H1 (cell line): ENCODE results near the gene GTF2F2. TPM values are rescaled to one million over a fixed set of nuclear protein-coding genes. Genes with fewer than 3 reads are reported as not detected.

Source experiments
- CTCF ChIA-PET: fragments of 300-600 bp; sonication (Branson Sonifier 250); formaldehyde crosslinking; loops from one replicate; lab custom pipeline; 2021; ENCODE audit not compliant: partially characterized antibody; lab: Charles Lee
- POLR2A ChIA-PET: fragments of 300-600 bp; sonication (Branson Sonifier 250); formaldehyde crosslinking; loops from one replicate; lab custom pipeline; 2021; ENCODE audit warnings: inconsistent platforms; ENCODE audit not compliant: partially characterized antibody; lab: Charles Lee
- DNase-seq, 2 experiments: peaks; one replicate each; pipeline versions ENCODE4 v3.0.0 to v3.0.0-alpha.2; 2010 to 2022; ENCODE audit warnings: low spot score in 2 of 2, low read depth in 1 of 2, mixed read lengths in 1 of 2
- FAIRE-seq: peaks from 2 replicates; lab custom pipeline; 2011; peaks lifted over from hg19 to GRCh38; lab: Jason Lieb, UNC
- H2AFZ ChIP-seq: 2 replicates; pipeline ENCODE4 v1.8.1; 2012; ENCODE audit warnings: low read length, inconsistent platforms
- H2AK5ac ChIP-seq: 2 replicates; pipeline ENCODE4 v1.6.1; 2013; ENCODE audit warnings: low read depth, low read length
- H2BK120ac ChIP-seq: replicated peaks from 2 replicates; pipeline ENCODE3; 2013; ENCODE audit warnings: low read depth, low read length, inconsistent platforms
- H2BK12ac ChIP-seq: 2 replicates; pipeline ENCODE4 v1.6.1; 2013; ENCODE audit warnings: low read depth, low read length
- H2BK15ac ChIP-seq: 2 replicates; pipeline ENCODE4 v1.6.1; 2013; ENCODE audit warnings: low read length
- H2BK20ac ChIP-seq: 2 replicates; pipeline ENCODE4 v1.6.1; 2013; ENCODE audit warnings: low read length
- H2BK5ac ChIP-seq: 2 replicates; pipeline ENCODE4 v1.6.1; 2013; ENCODE audit warnings: low read depth, low read length
- H3K14ac ChIP-seq: 2 replicates; pipeline ENCODE4 v1.6.1; 2013; ENCODE audit warnings: inconsistent platforms; ENCODE audit not compliant: insufficient read length
- H3K18ac ChIP-seq: 2 replicates; pipeline ENCODE4 v1.6.1; 2013; ENCODE audit warnings: low read length; ENCODE audit errors: extremely low read depth
- H3K23ac ChIP-seq: 2 replicates; pipeline ENCODE4 v1.6.1; 2013; ENCODE audit warnings: inconsistent platforms; ENCODE audit not compliant: insufficient read length
- H3K23me2 ChIP-seq: 2 replicates; pipeline ENCODE4 v1.6.1; 2013; ENCODE audit warnings: low read depth, low read length
- H3K27ac ChIP-seq: 2 replicates; pipeline ENCODE4 v1.6.1; 2011; ENCODE audit warnings: low read depth, low read length, inconsistent platforms
- H3K27me3 ChIP-seq, 4 experiments: replicated peaks in 1 of 4; 1 replicate in 1 of 4; 2 replicates in 3 of 4; pipeline versions ENCODE4 v1.6.1 to v1.8.1; 2011 to 2013; ENCODE audit warnings: low read length in 3 of 4, mild to moderate bottlenecking in 3 of 4, inconsistent platforms in 2 of 4, mixed read lengths in 2 of 4, moderate library complexity in 1 of 4; ENCODE audit not compliant: control insufficient read depth in 3 of 4, insufficient read depth in 3 of 4; ENCODE audit errors: extremely low read depth in 1 of 4
- H3K36me3 ChIP-seq, 4 experiments: 2 replicates each; pipeline versions ENCODE4 v1.6.1 to v1.8.1; 2011 to 2013; ENCODE audit warnings: mild to moderate bottlenecking in 4 of 4, low read length in 3 of 4, moderate library complexity in 2 of 4, control low read depth in 1 of 4, inconsistent platforms in 1 of 4; ENCODE audit not compliant: insufficient read depth in 4 of 4, control insufficient read depth in 2 of 4
- H3K4ac ChIP-seq: replicated peaks from 2 replicates; pipeline ENCODE3; 2013; ENCODE audit warnings: low read length, low read depth, mixed read lengths, inconsistent platforms; ENCODE audit not compliant: insufficient read length
- H3K4me1 ChIP-seq, 4 experiments: replicated peaks in 1 of 4; 1 replicate in 1 of 4; 2 replicates in 3 of 4; pipeline versions ENCODE4 v1.6.1 to v1.8.1; 2011 to 2013; ENCODE audit warnings: low read length in 3 of 4, inconsistent platforms in 2 of 4, mixed read lengths in 1 of 4; ENCODE audit not compliant: insufficient read depth in 4 of 4, control insufficient read depth in 3 of 4
- H3K4me2 ChIP-seq, 2 experiments: 2 replicates each; pipeline versions ENCODE4 v1.6.1 to v1.8.1; 2011 to 2013; ENCODE audit warnings: low read depth in 2 of 2, low read length in 2 of 2, control low read depth in 1 of 2, inconsistent platforms in 1 of 2, mild to moderate bottlenecking in 1 of 2; ENCODE audit not compliant: insufficient read depth in 1 of 2
- H3K4me3 ChIP-seq, 4 experiments: fragments of 200-600, 300-600 bp in 1 of 4; sonication (generic), shearing (Covaris generic), sonication (Bioruptor Twin) in 1 of 4; 2 replicates each; pipeline versions ENCODE4 v1.5.1 to v1.8.1; 2011 to 2016; ENCODE audit warnings: low read length in 4 of 4, low read depth in 3 of 4, control low read depth in 2 of 4, inconsistent platforms in 2 of 4, mild to moderate bottlenecking in 2 of 4, mixed read lengths in 1 of 4, moderate library complexity in 1 of 4; ENCODE audit not compliant: insufficient read depth in 2 of 4; ENCODE audit errors: extremely low read depth in 1 of 4
- H3K56ac ChIP-seq: replicated peaks from 2 replicates; pipeline ENCODE3; 2013; ENCODE audit warnings: low read depth, mild to moderate bottlenecking, mixed read lengths, low read length, inconsistent platforms; ENCODE audit not compliant: insufficient read length
- H3K79me1 ChIP-seq: 2 replicates; pipeline ENCODE4 v1.6.1; 2013; ENCODE audit warnings: low read depth, low read length, control low read depth
- H3K79me2 ChIP-seq, 2 experiments: 2 replicates each; pipeline versions ENCODE4 v1.6.1 to v1.8.1; 2012 to 2013; ENCODE audit warnings: low read length in 2 of 2, mild to moderate bottlenecking in 2 of 2, inconsistent platforms in 1 of 2; ENCODE audit not compliant: insufficient read depth in 2 of 2, control insufficient read depth in 1 of 2
- H3K9ac ChIP-seq, 4 experiments: replicated peaks in 1 of 4; 1 replicate in 1 of 4; 2 replicates in 3 of 4; pipeline versions ENCODE4 v1.6.1 to v1.8.1; 2011 to 2013; ENCODE audit warnings: low read depth in 3 of 4, low read length in 3 of 4, control low read depth in 2 of 4, mild to moderate bottlenecking in 2 of 4, moderate library complexity in 2 of 4, inconsistent platforms in 1 of 4; ENCODE audit errors: extremely low read depth in 1 of 4
- H3K9me3 ChIP-seq, 2 experiments: 2 replicates each; pipeline versions ENCODE4 v1.6.1 to v1.8.1; 2012 to 2013; ENCODE audit warnings: mild to moderate bottlenecking in 2 of 2, moderate library complexity in 2 of 2, control low read depth in 1 of 2, inconsistent platforms in 1 of 2, low read depth in 1 of 2, low read length in 1 of 2, mixed read lengths in 1 of 2; ENCODE audit not compliant: insufficient read depth in 2 of 2
- H4K20me1 ChIP-seq, 2 experiments: replicated peaks in 1 of 2; 2 replicates each; pipeline versions ENCODE3 to v1.8.1; 2011 to 2013; ENCODE audit warnings: inconsistent platforms in 2 of 2, low read length in 2 of 2, mild to moderate bottlenecking in 1 of 2; ENCODE audit not compliant: insufficient read depth in 2 of 2, control insufficient read depth in 1 of 2
- H4K5ac ChIP-seq: 2 replicates; pipeline ENCODE4 v1.6.1; 2013; ENCODE audit warnings: low read length, low read depth, mixed read lengths, inconsistent platforms; ENCODE audit not compliant: insufficient read length
- H4K8ac ChIP-seq: 2 replicates; pipeline ENCODE4 v1.8.0; 2013; ENCODE audit warnings: mild to moderate bottlenecking, moderate library complexity, low read length, inconsistent platforms; ENCODE audit not compliant: insufficient read depth; ENCODE audit errors: extremely low read depth
- H4K91ac ChIP-seq: replicated peaks from 2 replicates; pipeline ENCODE3; 2013; ENCODE audit warnings: low read length, mixed read lengths, inconsistent platforms; ENCODE audit not compliant: insufficient read length
- BRCA1 ChIP-seq: IDR thresholded peaks from 2 replicates; pipeline ENCODE4 v1.6.1; 2012; ENCODE audit warnings: low read depth, low read length, improper control_type of control experiment
- CBX8 ChIP-seq: fragments of 300-800, 300-1000 bp; sonication (generic); IDR thresholded peaks from 2 replicates; pipeline ENCODE4 v1.7.1; 2016; ENCODE audit warnings: low read depth, low read length, borderline replicate concordance
- CHD1 ChIP-seq: IDR thresholded peaks from 2 replicates; pipeline ENCODE4 v1.6.1; 2012; ENCODE audit warnings: low read depth, low read length, improper control_type of control experiment
- PHF8 ChIP-seq: fragments of 200-600 bp; sonication (generic); conservative IDR thresholded peaks from 2 replicates; pipeline ENCODE4 v1.7.1; 2012; ENCODE audit warnings: low read depth, mild to moderate bottlenecking, inconsistent platforms, low read length, moderate library complexity
- POLR2A ChIP-seq, 2 experiments: IDR thresholded peaks; 1 replicate in 1 of 2; 2 replicates in 1 of 2; pipeline ENCODE4 v1.6.1; 2011; ENCODE audit warnings: low read depth in 2 of 2, low read length in 2 of 2, mild to moderate bottlenecking in 2 of 2; ENCODE audit errors: control extremely low read depth in 1 of 2
- POU5F1 ChIP-seq: IDR thresholded peaks from 2 replicates; pipeline ENCODE4 v1.6.1; 2011; ENCODE audit warnings: low read depth, mild to moderate bottlenecking, low read length, moderate library complexity
- RAD21 ChIP-seq, 2 experiments: IDR thresholded peaks in 1 of 2; conservative IDR thresholded peaks in 1 of 2; 2 replicates each; pipeline ENCODE4 v1.6.1; 2011; ENCODE audit warnings: low read depth in 2 of 2, low read length in 2 of 2, improper control_type of control experiment in 1 of 2, inconsistent platforms in 1 of 2, mild to moderate bottlenecking in 1 of 2, moderate library complexity in 1 of 2
- SIN3A ChIP-seq, 2 experiments: IDR thresholded peaks in 1 of 2; conservative IDR thresholded peaks in 1 of 2; 2 replicates each; pipeline ENCODE4 v1.6.1; 2011 to 2012; ENCODE audit warnings: low read length in 2 of 2, improper control_type of control experiment in 1 of 2, low read depth in 1 of 2, mild to moderate bottlenecking in 1 of 2
- SP2 ChIP-seq: IDR thresholded peaks from 2 replicates; pipeline ENCODE4 v1.6.1; 2012; ENCODE audit warnings: mild to moderate bottlenecking, low read length, inconsistent platforms
- SP4 ChIP-seq: IDR thresholded peaks from 2 replicates; pipeline ENCODE4 v1.6.1; 2012; ENCODE audit warnings: low read length, inconsistent platforms
- TCF12 ChIP-seq: IDR thresholded peaks from 2 replicates; pipeline ENCODE4 v1.6.1; 2011; ENCODE audit warnings: low read depth, mild to moderate bottlenecking, low read length
- TEAD4 ChIP-seq: IDR thresholded peaks from 2 replicates; pipeline ENCODE4 v1.6.1; 2012; ENCODE audit warnings: low read depth, low read length, inconsistent platforms, mixed read lengths
- ZNF274 ChIP-seq: IDR thresholded peaks from 2 replicates; pipeline ENCODE4 v1.7.0; 2012; ENCODE audit warnings: low read length, borderline replicate concordance; ENCODE audit errors: extremely low read depth
- WGBS, 2 experiments: shearing (Covaris generic) in 1 of 2; methylation state at CpG; one replicate each; pipeline versions ENCODE4 v1.1.6 to v1.1.7; 2013 to 2015; ENCODE audit warnings: low lambda C conversion rate in 2 of 2, mixed read lengths in 2 of 2, inconsistent platforms in 1 of 2, low coverage in 1 of 2, missing lambda C conversion rate in 1 of 2; ENCODE audit not compliant: insufficient replicate concordance in 2 of 2, insufficient coverage in 1 of 2, insufficient read length in 1 of 2; ENCODE audit errors: extremely low coverage in 1 of 2, missing lambda C conversion rate in 1 of 2; 5-methylcytosine and 5-hydroxymethylcytosine counted together
- polyA plus RNA-seq, 7 experiments: library from polyadenylated mRNA; depleted of rRNA in 3 of 7; stranded (reverse) in 5 of 7; unstranded in 2 of 7; fragments of >200 nt in 5 of 7; fragments of 200-250 nt in 2 of 7; gene quantifications; 1 replicate in 5 of 7; 2 replicates in 1 of 7; 4 replicates in 1 of 7; pipeline versions ENCODE4 v1.2.1 to v1.2.3, GENCODE V29; 2011 to 2013; ENCODE audit warnings: missing spikeins in 2 of 7, mixed read lengths in 2 of 7
- total RNA-seq: library from RNA; stranded (reverse); fragmentation: NEBNext Ultra II Directional; extraction: Animal tissue kit (Norgen Biotek cat#: 25700); gene quantifications from 2 replicates; pipeline ENCODE4 v1.2.1, GENCODE V29; 2021

GTF2F2 gene
- total and polyA plus RNA-seq, 2 of the 8 experiments (the other 6 are each of a cell fraction or from before 2014, with no cell fraction given): 10.8 to 31.1 TPM

GRCh38 chr13:45185286-45185685, 65.0 kb downstream of the GTF2F2 start:
- no peak overlapping the region for H4K5ac ChIP-seq
- H2BK15ac ChIP-seq: no peak overlapping the region
- no peak overlapping the region for H3K4me2 ChIP-seq
- peaks cover 0 to 4% (median 0%) of the 10 kb centered on the region in 4 experiments; a peak in 1 of 8 replicates for H3K36me3 ChIP-seq
- H3K79me1 ChIP-seq: peaks cover 3% of the 10 kb centered on the region; the same call in 1 of the 2 replicates
- FAIRE-seq: no peak
- ChIA-PET CTCF (interaction anchor here (1.0 kb wide), 1 partner anchor 96 kb away, joined by 3 read pairs; no protein-coding TSS in a partner anchor), POLR2A (interaction anchor here (1.1 kb wide), 1 partner anchor 20 kb away, joined by 3 read pairs; no protein-coding TSS in a partner anchor)
- 94% methylated on average over 2 of the region's 2 CpGs; no CpG with 5 or more reads in 1 of the 2 experiments for WGBS, 2 experiments
- H3K27me3 ChIP-seq: no peaks in the 10 kb centered on the region
- no peak overlapping the region for H2AK5ac ChIP-seq
- no peak overlapping the region for H3K23ac ChIP-seq
- no peaks in the 10 kb centered on the region for H3K79me2 ChIP-seq
- H3K4me3 ChIP-seq: no peak overlapping the region
- H3K9ac ChIP-seq: no peak overlapping the region
- no peak overlapping the region for H3K14ac ChIP-seq
- no peak overlapping the region for H2BK120ac ChIP-seq
- no peak for DNase-seq
- no peak overlapping the region for H2BK20ac ChIP-seq
- no peak overlapping the region for H2AFZ ChIP-seq
- no peaks in the 10 kb centered on the region for H3K23me2 ChIP-seq
- no peak overlapping the region for H3K56ac ChIP-seq
- no peak overlapping the region for H3K4ac ChIP-seq
- no peak overlapping the region for H3K27ac ChIP-seq
- no peaks in the 10 kb centered on the region for H4K20me1 ChIP-seq
- no peak overlapping the region for H4K91ac ChIP-seq
- no peak overlapping the region for H2BK5ac ChIP-seq
- no peak overlapping the region for H4K8ac ChIP-seq
- H3K4me1 ChIP-seq: no peaks in the 10 kb centered on the region
- H2BK12ac ChIP-seq: no peak overlapping the region
- H3K9me3 ChIP-seq: no peaks in the 10 kb centered on the region
- H3K18ac ChIP-seq: no peak overlapping the region
- no peak for TF ChIP-seq TEAD4
- TF ChIP-seq TCF12: no peak
- no peak for TF ChIP-seq SIN3A (conservative IDR thresholded peaks at IDR 0.05 in 1 of 2, IDR thresholded peaks at IDR 0.05 in 1 of 2; ENCODE audit: low read depth in 1 of 2, low read length in 2 of 2)
- no peak for TF ChIP-seq CBX8
- TF ChIP-seq ZNF274: no peak
- TF ChIP-seq BRCA1: no peak
- TF ChIP-seq POU5F1: no peak
- TF ChIP-seq CHD1: no peak
- TF ChIP-seq SP2: no peak
- TF ChIP-seq PHF8: no peak
- TF ChIP-seq POLR2A (IDR thresholded peaks at IDR 0.05; ENCODE audit: control extremely low read depth in 1 of 2, low read depth in 2 of 2, low read length in 2 of 2): no peak
- TF ChIP-seq RAD21 (IDR thresholded peaks at IDR 0.05 in 1 of 2, conservative IDR thresholded peaks at IDR 0.05 in 1 of 2; ENCODE audit: low read depth in 2 of 2, low read length in 2 of 2): no peak
- no peak for TF ChIP-seq SP4
